Neuronal stem cell (in vitro differentiated cells): ENCODE data around the gene SSR1.
"Not testable (repeated sequence)": the region's sequence is repeated elsewhere in the genome, so short reads cannot be mapped to it uniquely, and the experiment has no call there.

Experiments
- DNase-seq: peaks from one replicate; pipeline ENCODE4 v3.0.0-alpha.2; 2013; ENCODE audit warnings: low spot score
- H2AFZ ChIP-seq: one replicate; pipeline ENCODE4 v1.6.1; 2013; ENCODE audit warnings: mild to moderate bottlenecking, low read length, inconsistent platforms
- H2AK5ac ChIP-seq: 2 replicates; pipeline ENCODE4 v1.6.1; 2013; ENCODE audit warnings: low read depth, mild to moderate bottlenecking, inconsistent platforms, low read length, moderate library complexity, mixed read lengths
- H2BK120ac ChIP-seq: 2 replicates; pipeline ENCODE4 v1.6.1; 2013; ENCODE audit warnings: low read depth, mild to moderate bottlenecking, inconsistent platforms, low read length, moderate library complexity, mixed read lengths
- H2BK12ac ChIP-seq: one replicate; pipeline ENCODE4 v1.6.1; 2013; ENCODE audit warnings: low read length, inconsistent platforms
- H2BK15ac ChIP-seq: 2 replicates; pipeline ENCODE4 v1.6.1; 2013; ENCODE audit warnings: mild to moderate bottlenecking, low read length, inconsistent platforms, mixed read lengths
- H2BK5ac ChIP-seq: one replicate; pipeline ENCODE4 v1.6.1; 2013; ENCODE audit warnings: inconsistent platforms, mild to moderate bottlenecking, low read length, moderate library complexity
- H3K14ac ChIP-seq: one replicate; pipeline ENCODE4 v1.6.1; 2013; ENCODE audit warnings: low read length, inconsistent platforms
- H3K18ac ChIP-seq: 2 replicates; pipeline ENCODE4 v1.6.1; 2013; ENCODE audit warnings: low read length, inconsistent platforms
- H3K23ac ChIP-seq: 2 replicates; pipeline ENCODE4 v1.6.1; 2013; ENCODE audit warnings: low read depth, mild to moderate bottlenecking, mixed read lengths, low read length, inconsistent platforms; ENCODE audit not compliant: poor library complexity
- H3K27ac ChIP-seq: replicated peaks from 3 replicates; pipeline ENCODE4 v1.5.1; 2013; ENCODE audit warnings: low read length, inconsistent platforms
- H3K27me3 ChIP-seq, 3 experiments: 2 replicates each; pipeline ENCODE4 v1.6.1; 2013; ENCODE audit warnings: low read length in 3 of 3, mild to moderate bottlenecking in 2 of 3, inconsistent platforms in 1 of 3, low read depth in 1 of 3, mixed read lengths in 1 of 3, moderate library complexity in 1 of 3; ENCODE audit not compliant: control insufficient read depth in 3 of 3, insufficient read depth in 3 of 3
- H3K36me3 ChIP-seq, 2 donors: replicated peaks in 1 of 2; 2 replicates each; pipeline ENCODE4 v1.6.1; 2013; ENCODE audit warnings: low read length in 2 of 2; ENCODE audit not compliant: control insufficient read depth in 2 of 2, insufficient read depth in 2 of 2
- H3K4ac ChIP-seq: 2 replicates; pipeline ENCODE4 v1.6.1; 2013; ENCODE audit warnings: inconsistent platforms, mild to moderate bottlenecking, low read length, moderate library complexity
- H3K4me1 ChIP-seq, 2 donors: 1 replicate in 1 of 2; 2 replicates in 1 of 2; pipeline ENCODE4 v1.6.1; 2013; ENCODE audit warnings: low read length in 2 of 2, low read depth in 1 of 2; ENCODE audit not compliant: control insufficient read depth in 2 of 2, insufficient read depth in 1 of 2
- H3K4me2 ChIP-seq: one replicate; pipeline ENCODE4 v1.6.1; 2013; ENCODE audit warnings: mild to moderate bottlenecking, low read length, inconsistent platforms; ENCODE audit not compliant: insufficient read depth, poor library complexity, severe bottlenecking
- H3K4me3 ChIP-seq, 2 donors: 2 replicates each; pipeline ENCODE4 v1.5.1; 2013; ENCODE audit warnings: low read length in 2 of 2, mild to moderate bottlenecking in 2 of 2, inconsistent platforms in 1 of 2, moderate library complexity in 1 of 2
- H3K79me1 ChIP-seq: one replicate; pipeline ENCODE4 v1.6.1; 2013; ENCODE audit warnings: low read depth, mild to moderate bottlenecking, inconsistent platforms, low read length, moderate library complexity
- H3K9ac ChIP-seq: one replicate; pipeline ENCODE4 v1.6.1; 2013; ENCODE audit warnings: mild to moderate bottlenecking, low read depth, low read length, inconsistent platforms; ENCODE audit not compliant: poor library complexity
- H3K9me3 ChIP-seq, 2 donors: replicated peaks in 1 of 2; 2 replicates each; pipeline versions ENCODE3 to v1.6.1; 2013; ENCODE audit warnings: low read length in 2 of 2, mild to moderate bottlenecking in 2 of 2, inconsistent platforms in 1 of 2, low read depth in 1 of 2, mixed read lengths in 1 of 2, moderate library complexity in 1 of 2; ENCODE audit not compliant: control insufficient read depth in 2 of 2, insufficient read depth in 1 of 2
- H4K8ac ChIP-seq: one replicate; pipeline ENCODE4 v1.6.1; 2013; ENCODE audit warnings: low read depth, mild to moderate bottlenecking, inconsistent platforms, low read length, moderate library complexity
- H4K91ac ChIP-seq: one replicate; pipeline ENCODE4 v1.6.1; 2013; ENCODE audit warnings: low read length, low read depth, mild to moderate bottlenecking, inconsistent platforms; ENCODE audit not compliant: poor library complexity
- WGBS, 2 donors: extraction: QIAGEN DNeasy Blood & Tissue Kit; methylation state at CpG; one replicate each; pipeline ENCODE4 v1.1.7; 2013; ENCODE audit warnings: missing lambda C conversion rate in 2 of 2, mixed read lengths in 1 of 2; ENCODE audit not compliant: insufficient read length in 2 of 2, insufficient replicate concordance in 1 of 2; ENCODE audit errors: extremely low coverage in 2 of 2; 5-methylcytosine and 5-hydroxymethylcytosine counted together

Gene SSR1

GRCh38 chr6:7319406-7319805 is 6.4 kb upstream of the SSR1 start:
- not testable (repeated sequence) for H2BK15ac ChIP-seq, H3K14ac ChIP-seq, H3K4me2 ChIP-seq, H2BK12ac ChIP-seq, H2AK5ac ChIP-seq, H2AFZ ChIP-seq, H4K91ac ChIP-seq, H2BK5ac ChIP-seq, H2BK120ac ChIP-seq, DNase-seq, H3K79me1 ChIP-seq, H3K23ac ChIP-seq, H3K9ac ChIP-seq, H3K4me1 ChIP-seq, H4K8ac ChIP-seq, H3K18ac ChIP-seq, H3K9me3 ChIP-seq, H3K27me3 ChIP-seq, H3K27ac ChIP-seq, H3K4ac ChIP-seq, H3K4me3 ChIP-seq, H3K36me3 ChIP-seq
- WGBS, 2 donors, result no CpG with 5 or more reads among the region's 2 CpGs

- H2AK5ac ChIP-seq, result no peak overlapping the region
- H2BK120ac ChIP-seq, result no peak overlapping the region
- no CpG with 5 or more reads among the region's 9 CpGs for WGBS, 2 donors
- H3K4me2 ChIP-seq, result no peak overlapping the region
- no peak overlapping the region for H3K18ac ChIP-seq
- H3K27ac ChIP-seq, result no peak overlapping the region
- no peak overlapping the region for H2BK5ac ChIP-seq
- peaks cover 0 to 4% of the 10 kb centered on the region in 2 donors for H3K9me3 ChIP-seq
- no peaks in the 10 kb centered on the region for H3K4me1 ChIP-seq
- H2BK15ac ChIP-seq, result no peak overlapping the region
- H3K79me1 ChIP-seq, result peaks cover 3% of the 10 kb centered on the region
- no peak overlapping the region for H3K4ac ChIP-seq
- no peak overlapping the region for H2AFZ ChIP-seq
- no peak overlapping the region for H3K14ac ChIP-seq
- H2BK12ac ChIP-seq, result no peak overlapping the region
- H3K23ac ChIP-seq, result no peak overlapping the region
- DNase-seq, result no peak
- no peak overlapping the region for H3K9ac ChIP-seq
- no peak overlapping the region for H3K4me3 ChIP-seq
- H3K27me3 ChIP-seq, result no peaks in the 10 kb centered on the region
- H4K91ac ChIP-seq, result no peak overlapping the region
- no peak overlapping the region for H4K8ac ChIP-seq
- no peaks in the 10 kb centered on the region for H3K36me3 ChIP-seq
These were observed 4.5 kb upstream of the SSR1 start for GRCh38 chr6:7317538-7317937.

- no peaks in the 10 kb centered on the region for H3K27me3 ChIP-seq
- H4K8ac ChIP-seq, result no peak overlapping the region
- no peak overlapping the region for H2AK5ac ChIP-seq
- H2BK15ac ChIP-seq, result no peak overlapping the region
- no CpG with 5 or more reads among the region's 41 CpGs for WGBS, 2 donors
- H2BK12ac ChIP-seq, result no peak overlapping the region
- no peak overlapping the region for H4K91ac ChIP-seq
- no peak overlapping the region for H3K14ac ChIP-seq
- H3K4ac ChIP-seq, result no peak overlapping the region
- peaks cover 3% of the 10 kb centered on the region for H3K79me1 ChIP-seq
- no peak overlapping the region for H3K4me3 ChIP-seq
- no peak overlapping the region for H3K18ac ChIP-seq
- no peaks in the 10 kb centered on the region for H3K4me1 ChIP-seq
- H3K4me2 ChIP-seq, result no peak overlapping the region
- peak overlapping the region; percentile 31 for H3K23ac ChIP-seq
- H2AFZ ChIP-seq, result no peak overlapping the region
- peaks cover 0 to 4% of the 10 kb centered on the region in 2 donors for H3K9me3 ChIP-seq
- no peak overlapping the region for H3K9ac ChIP-seq
- no peak overlapping the region for H2BK120ac ChIP-seq
- no peak for DNase-seq
- H2BK5ac ChIP-seq, result no peak overlapping the region
- H3K27ac ChIP-seq, result no peak overlapping the region
- H3K36me3 ChIP-seq, result no peaks in the 10 kb centered on the region
These were observed 3.9 kb upstream of the SSR1 start for GRCh38 chr6:7316658-7317533.

GRCh38 chr6:7315948-7316365 is 3.0 kb upstream of the SSR1 start:
- no peak overlapping the region for H3K9ac ChIP-seq
- H3K23ac ChIP-seq, result no peak overlapping the region
- H3K27ac ChIP-seq, result no peak overlapping the region
- peaks cover 0 to 4% of the 10 kb centered on the region in 2 donors for H3K9me3 ChIP-seq
- no peak overlapping the region for H2BK5ac ChIP-seq
- no peak overlapping the region for H3K18ac ChIP-seq
- H3K14ac ChIP-seq, result no peak overlapping the region
- peak overlapping the region; percentile 57 for H2AFZ ChIP-seq
- H2BK12ac ChIP-seq, result no peak overlapping the region
- no peak overlapping the region for H3K4me3 ChIP-seq
- no peak overlapping the region for H3K4me2 ChIP-seq
- no peaks in the 10 kb centered on the region for H3K36me3 ChIP-seq
- H4K91ac ChIP-seq, result no peak overlapping the region
- no peak overlapping the region for H2BK120ac ChIP-seq
- DNase-seq, result no peak
- no peaks in the 10 kb centered on the region for H3K27me3 ChIP-seq
- no peak overlapping the region for H2AK5ac ChIP-seq
- peaks cover 3% of the 10 kb centered on the region for H3K79me1 ChIP-seq
- no CpG with 5 or more reads among the region's 6 CpGs for WGBS, 2 donors
- H4K8ac ChIP-seq, result no peak overlapping the region
- no peak overlapping the region for H3K4ac ChIP-seq
- peaks cover 0 to 4% of the 10 kb centered on the region in 2 donors for H3K4me1 ChIP-seq
- H2BK15ac ChIP-seq, result no peak overlapping the region
